ENCODE results near the gene SYNGR3.
A peak's percentile ranks its signal among the peaks of the same experiment; 100 is the strongest.

The SYNGR3 gene

GRCh38 chr16:2035431-2036199 lies 45.8 kb downstream of the SYNGR3 start:
- Histone ChIP-seq H3K27ac (no peak overlapping the region), H3K27me3 (ENCODE audit: insufficient read depth, low read depth, severe bottlenecking) (no peaks in the 10 kb centered on the region), H3K9me3 (ENCODE audit: severe bottlenecking) (no peaks in the 10 kb centered on the region), H3K36me3 (peaks cover 26% of the 10 kb centered on the region), H3K4me3 (ENCODE audit: low read depth, low read length) (no peak overlapping the region)
- no peak for DNase-seq
- TF ChIP-seq, protein P1, sequence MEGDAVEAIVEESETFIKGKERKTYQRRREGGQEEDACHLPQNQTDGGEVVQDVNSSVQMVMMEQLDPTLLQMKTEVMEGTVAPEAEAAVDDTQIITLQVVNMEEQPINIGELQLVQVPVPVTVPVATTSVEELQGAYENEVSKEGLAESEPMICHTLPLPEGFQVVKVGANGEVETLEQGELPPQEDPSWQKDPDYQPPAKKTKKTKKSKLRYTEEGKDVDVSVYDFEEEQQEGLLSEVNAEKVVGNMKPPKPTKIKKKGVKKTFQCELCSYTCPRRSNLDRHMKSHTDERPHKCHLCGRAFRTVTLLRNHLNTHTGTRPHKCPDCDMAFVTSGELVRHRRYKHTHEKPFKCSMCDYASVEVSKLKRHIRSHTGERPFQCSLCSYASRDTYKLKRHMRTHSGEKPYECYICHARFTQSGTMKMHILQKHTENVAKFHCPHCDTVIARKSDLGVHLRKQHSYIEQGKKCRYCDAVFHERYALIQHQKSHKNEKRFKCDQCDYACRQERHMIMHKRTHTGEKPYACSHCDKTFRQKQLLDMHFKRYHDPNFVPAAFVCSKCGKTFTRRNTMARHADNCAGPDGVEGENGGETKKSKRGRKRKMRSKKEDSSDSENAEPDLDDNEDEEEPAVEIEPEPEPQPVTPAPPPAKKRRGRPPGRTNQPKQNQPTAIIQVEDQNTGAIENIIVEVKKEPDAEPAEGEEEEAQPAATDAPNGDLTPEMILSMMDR (IDR thresholded peaks at IDR 0.05; ENCODE audit: low read depth, low read length) = no peak

DNA sequence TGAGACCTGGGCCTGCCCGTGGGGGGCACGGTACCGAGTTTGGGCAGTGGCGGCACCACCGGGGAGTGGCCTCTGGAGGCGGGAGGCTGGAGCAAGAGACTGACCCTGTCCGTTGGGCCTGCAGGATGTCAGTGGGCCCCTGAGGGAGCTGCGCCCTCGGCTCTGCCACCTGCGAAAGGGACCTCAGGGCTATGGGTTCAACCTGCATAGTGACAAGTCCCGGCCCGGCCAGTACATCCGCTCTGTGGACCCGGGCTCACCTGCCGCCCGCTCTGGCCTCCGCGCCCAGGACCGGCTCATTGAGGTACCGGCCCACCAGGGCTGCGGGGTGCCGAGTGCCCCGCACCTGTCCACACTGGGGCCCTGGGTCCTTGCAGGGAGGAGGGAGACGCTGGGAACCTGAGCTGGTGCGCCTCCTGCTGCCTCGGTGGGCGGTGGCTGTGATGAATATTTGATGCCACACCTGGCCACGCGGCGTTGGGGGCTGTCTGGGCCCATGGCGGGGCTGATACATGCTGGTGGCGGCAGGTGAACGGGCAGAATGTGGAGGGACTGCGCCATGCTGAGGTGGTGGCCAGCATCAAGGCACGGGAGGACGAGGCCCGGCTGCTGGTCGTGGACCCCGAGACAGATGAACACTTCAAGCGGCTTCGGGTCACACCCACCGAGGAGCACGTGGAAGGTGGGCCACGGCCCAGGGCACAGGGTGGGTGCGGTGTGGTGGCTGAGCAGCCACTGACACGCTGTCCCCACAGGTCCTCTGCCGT lies 46.6 kb downstream of the SYNGR3 start:
- Histone ChIP-seq H3K4me3 (ENCODE audit: low read depth, low read length) (no peak overlapping the region), H3K36me3 (peaks cover 22% of the 10 kb centered on the region), H3K27ac (no peak overlapping the region), H3K9me3 (ENCODE audit: severe bottlenecking) (no peaks in the 10 kb centered on the region), H3K27me3 (ENCODE audit: insufficient read depth, low read depth, severe bottlenecking) (no peaks in the 10 kb centered on the region)
- no peak for DNase-seq
- TF ChIP-seq, protein P1 (IDR thresholded peaks at IDR 0.05; ENCODE audit: low read depth, low read length) = no peak

- H3K36me3 ChIP-seq = peaks cover 20% of the 10 kb centered on the region
- no peaks in the 10 kb centered on the region for H3K9me3 ChIP-seq (ENCODE audit: severe bottlenecking)
- H3K27me3 ChIP-seq (ENCODE audit: insufficient read depth, low read depth, severe bottlenecking) = no peaks in the 10 kb centered on the region
- DNase-seq = no peak
- no peak overlapping the region for H3K27ac ChIP-seq
- no peak overlapping the region for H3K4me3 ChIP-seq (ENCODE audit: low read depth, low read length)
- TF ChIP-seq, protein P1 (IDR thresholded peaks at IDR 0.05; ENCODE audit: low read depth, low read length) = no peak
Measured at GRCh38 chr16:2037115-2037514, 47.3 kb downstream of the SYNGR3 start.

DNA sequence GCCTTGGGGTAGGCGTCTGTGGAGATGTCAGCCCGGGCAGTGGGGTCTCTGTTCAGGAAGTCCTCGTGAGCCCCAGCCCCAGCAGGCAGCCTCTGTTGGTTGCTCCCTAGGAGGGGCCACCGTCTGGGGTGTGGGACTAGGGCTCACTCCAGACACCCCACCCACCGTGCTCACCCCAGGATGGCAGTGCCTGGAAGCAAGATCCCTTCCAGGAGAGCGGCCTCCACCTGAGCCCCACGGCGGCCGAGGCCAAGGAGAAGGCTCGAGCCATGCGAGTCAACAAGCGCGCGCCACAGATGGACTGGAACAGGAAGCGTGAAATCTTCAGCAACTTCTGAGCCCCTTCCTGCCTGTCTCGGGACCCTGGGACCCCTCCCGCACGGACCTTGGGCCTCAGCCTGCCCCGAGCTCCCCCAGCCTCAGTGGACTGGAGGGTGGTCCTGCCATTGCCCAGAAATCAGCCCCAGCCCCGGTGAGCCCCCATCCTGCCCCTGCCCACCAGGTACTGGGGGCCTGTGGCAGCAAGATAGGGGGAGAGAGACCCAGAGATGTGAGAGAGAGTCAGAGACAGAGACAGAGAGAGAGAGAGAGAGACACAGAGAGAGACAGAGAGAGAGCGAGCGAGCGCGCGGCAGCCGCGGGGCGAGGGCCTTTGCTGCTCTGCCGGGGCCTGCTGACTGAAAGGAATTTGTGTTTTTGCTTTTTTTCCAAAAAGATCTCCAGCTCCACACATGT lies 48.0 kb downstream of the SYNGR3 start:
- Histone ChIP-seq H3K9me3 (ENCODE audit: severe bottlenecking) (no peaks in the 10 kb centered on the region), H3K36me3 (peaks cover 18% of the 10 kb centered on the region), H3K27me3 (ENCODE audit: insufficient read depth, low read depth, severe bottlenecking) (no peaks in the 10 kb centered on the region), H3K27ac (no peak overlapping the region; the same call in 1 of the 2 replicates), H3K4me3 (ENCODE audit: low read depth, low read length) (no peak overlapping the region)
- no peak for DNase-seq
- TF ChIP-seq, protein P1 (IDR thresholded peaks at IDR 0.05; ENCODE audit: low read depth, low read length) = no peak

GRCh38 chr16:2038382-2039231 lies 48.8 kb downstream of the SYNGR3 start:
- Histone ChIP-seq H3K27ac (peak overlapping the region; percentile 97), H3K4me3 (ENCODE audit: low read depth, low read length) (no peak overlapping the region), H3K9me3 (ENCODE audit: severe bottlenecking) (no peaks in the 10 kb centered on the region), H3K27me3 (ENCODE audit: insufficient read depth, low read depth, severe bottlenecking) (no peaks in the 10 kb centered on the region), H3K36me3 (peaks cover 21% of the 10 kb centered on the region)
- TF ChIP-seq, protein P1 (IDR thresholded peaks at IDR 0.05; ENCODE audit: low read depth, low read length) = no peak
- no peak for DNase-seq

Data from WERI-Rb-1 (cell line).